ENCODE measurements around the gene NAXE. TPM values are rescaled to one million over a fixed set of nuclear protein-coding genes. Genes with fewer than 3 reads are reported as not detected.
A peak's percentile ranks its signal among the peaks of the same experiment; 100 is the strongest.
"Not testable (repeated sequence)": the region's sequence is repeated elsewhere in the genome, so short reads cannot be mapped to it uniquely, and the experiment has no call there.

Gene NAXE
- total RNA-seq, 1 donor from 2014 or later, result 59.6 TPM

DNA sequence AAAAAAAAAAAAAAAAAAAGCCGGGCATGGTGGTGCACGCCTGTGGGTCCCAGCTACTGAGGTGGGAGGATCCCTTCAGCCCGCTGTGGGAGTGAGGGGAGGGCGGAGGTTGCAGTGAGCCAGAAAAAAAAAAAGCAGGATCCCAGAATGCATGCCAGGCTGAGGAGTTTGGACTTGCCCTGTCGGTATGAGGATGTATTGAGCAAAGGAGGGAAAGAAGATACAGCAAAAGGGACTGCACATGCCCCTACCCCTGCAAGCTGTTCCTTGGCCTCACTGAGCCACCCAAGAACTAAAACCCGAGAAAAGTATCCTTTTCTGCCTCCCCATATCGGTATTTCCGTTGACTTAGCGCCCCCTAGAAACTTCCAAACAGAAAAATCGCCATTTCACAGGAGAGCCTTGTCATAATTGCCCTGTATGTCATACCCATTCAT, 11.0 kb downstream of the NAXE start:
- no peak overlapping the region for H3K27ac Mint-ChIP-seq (ENCODE audit: unreplicated experiment)
- TF ChIP-seq, protein P1, sequence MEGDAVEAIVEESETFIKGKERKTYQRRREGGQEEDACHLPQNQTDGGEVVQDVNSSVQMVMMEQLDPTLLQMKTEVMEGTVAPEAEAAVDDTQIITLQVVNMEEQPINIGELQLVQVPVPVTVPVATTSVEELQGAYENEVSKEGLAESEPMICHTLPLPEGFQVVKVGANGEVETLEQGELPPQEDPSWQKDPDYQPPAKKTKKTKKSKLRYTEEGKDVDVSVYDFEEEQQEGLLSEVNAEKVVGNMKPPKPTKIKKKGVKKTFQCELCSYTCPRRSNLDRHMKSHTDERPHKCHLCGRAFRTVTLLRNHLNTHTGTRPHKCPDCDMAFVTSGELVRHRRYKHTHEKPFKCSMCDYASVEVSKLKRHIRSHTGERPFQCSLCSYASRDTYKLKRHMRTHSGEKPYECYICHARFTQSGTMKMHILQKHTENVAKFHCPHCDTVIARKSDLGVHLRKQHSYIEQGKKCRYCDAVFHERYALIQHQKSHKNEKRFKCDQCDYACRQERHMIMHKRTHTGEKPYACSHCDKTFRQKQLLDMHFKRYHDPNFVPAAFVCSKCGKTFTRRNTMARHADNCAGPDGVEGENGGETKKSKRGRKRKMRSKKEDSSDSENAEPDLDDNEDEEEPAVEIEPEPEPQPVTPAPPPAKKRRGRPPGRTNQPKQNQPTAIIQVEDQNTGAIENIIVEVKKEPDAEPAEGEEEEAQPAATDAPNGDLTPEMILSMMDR (IDR thresholded peaks at IDR 0.05), result peak; percentile 72
- H3K4me3 Mint-ChIP-seq (ENCODE audit: unreplicated experiment), result no peak overlapping the region
- peaks cover 2% of the 10 kb centered on the region for H3K36me3 Mint-ChIP-seq (ENCODE audit: low read depth)
- H3K27me3 Mint-ChIP-seq (ENCODE audit: low read depth), result no peaks in the 10 kb centered on the region
- no peak for DNase-seq (ENCODE audit: low spot score)
- peaks cover 22% of the 10 kb centered on the region for H3K4me1 Mint-ChIP-seq (ENCODE audit: low read depth)
- no peaks in the 10 kb centered on the region for H3K9me3 Mint-ChIP-seq (ENCODE audit: low read depth)

DNA sequence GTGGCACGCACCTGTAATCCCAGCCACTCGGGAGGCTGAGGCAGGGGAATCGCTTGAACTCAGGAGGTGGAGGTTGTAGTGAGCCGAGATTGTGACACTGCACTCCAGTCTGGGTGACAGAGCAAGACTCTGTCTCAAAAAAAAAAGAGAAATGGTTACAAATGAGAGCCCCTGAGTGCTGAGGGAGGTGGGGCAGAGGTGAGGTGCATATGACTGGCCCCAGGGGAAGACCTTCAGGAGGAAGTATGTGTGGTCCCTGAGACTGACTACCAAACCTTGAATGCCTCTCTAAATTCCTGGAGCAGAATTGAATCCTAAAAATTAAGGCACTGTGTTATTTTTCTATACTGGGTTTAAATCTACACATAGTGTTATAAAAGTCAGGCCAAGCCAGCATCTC, 15.8 kb downstream of the NAXE start:
- not testable (repeated sequence) for H3K4me3 Mint-ChIP-seq (ENCODE audit: unreplicated experiment); H3K9me3 Mint-ChIP-seq (ENCODE audit: low read depth); H3K27me3 Mint-ChIP-seq (ENCODE audit: low read depth); H3K27ac Mint-ChIP-seq (ENCODE audit: unreplicated experiment); H3K4me1 Mint-ChIP-seq (ENCODE audit: low read depth); H3K36me3 Mint-ChIP-seq (ENCODE audit: low read depth); DNase-seq (ENCODE audit: low spot score)

DNA sequence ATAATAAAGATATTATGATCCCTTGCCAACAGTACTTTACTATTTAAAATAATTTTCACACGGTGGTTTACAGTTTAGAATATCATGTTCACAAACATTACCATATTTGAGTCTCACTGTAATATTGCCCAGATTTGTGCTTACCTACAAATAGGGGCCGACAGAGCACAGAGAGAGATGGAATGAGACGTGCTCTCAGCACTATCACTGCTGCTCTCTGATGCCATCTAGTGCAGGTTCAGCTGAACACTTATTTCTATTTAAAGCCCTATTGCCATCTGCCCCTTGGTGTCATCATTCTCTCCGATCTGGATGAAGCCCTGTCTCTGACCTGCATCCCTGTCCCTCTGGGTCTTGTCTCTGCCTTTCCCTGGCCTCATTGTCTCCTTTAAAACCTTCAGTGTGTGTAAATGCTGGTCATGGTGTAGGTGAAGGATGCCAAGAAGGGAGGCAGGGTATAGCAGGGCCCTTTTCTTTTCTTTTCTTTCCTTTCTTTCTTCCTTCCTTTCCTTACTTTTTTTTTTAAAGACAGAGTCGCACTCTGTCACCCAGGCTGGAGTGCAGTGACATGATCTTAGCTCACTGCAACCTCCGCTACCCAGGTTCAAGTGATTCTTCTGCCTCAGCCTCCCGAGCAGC, 16.6 kb downstream of the NAXE start:
- no peaks in the 10 kb centered on the region for H3K36me3 Mint-ChIP-seq (ENCODE audit: low read depth)
- TF ChIP-seq, protein P1 (IDR thresholded peaks at IDR 0.05), result peak; percentile 89
- H3K9me3 Mint-ChIP-seq (ENCODE audit: low read depth), result no peaks in the 10 kb centered on the region
- no peak for DNase-seq (ENCODE audit: low spot score)
- H3K27me3 Mint-ChIP-seq (ENCODE audit: low read depth), result peaks cover 12% of the 10 kb centered on the region
- H3K4me1 Mint-ChIP-seq (ENCODE audit: low read depth), result peaks cover 2% of the 10 kb centered on the region
- H3K4me3 Mint-ChIP-seq (ENCODE audit: unreplicated experiment), result no peak overlapping the region
- no peak overlapping the region for H3K27ac Mint-ChIP-seq (ENCODE audit: unreplicated experiment)

DNA sequence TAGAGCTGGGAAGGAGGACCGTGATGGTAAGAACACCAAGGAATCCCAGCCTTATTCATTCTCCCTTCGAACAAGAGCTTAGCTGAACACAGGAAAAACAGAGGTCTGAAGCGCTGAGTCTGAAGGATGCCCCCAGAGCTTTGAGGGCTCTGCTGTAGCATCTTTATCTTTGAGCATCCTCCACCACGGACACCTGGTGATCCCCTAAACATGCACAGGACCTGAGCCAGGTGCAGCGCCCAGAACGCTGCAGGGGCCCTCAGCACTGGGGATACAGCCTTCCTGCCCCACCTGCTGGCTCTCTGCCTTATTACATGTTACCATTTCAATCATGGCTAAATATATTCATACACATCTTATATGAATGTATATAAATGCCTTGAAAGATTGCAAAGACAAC, 17.4 kb downstream of the NAXE start:
- Mint-ChIP-seq H3K9me3 (ENCODE audit: low read depth) (no peaks in the 10 kb centered on the region), H3K4me1 (ENCODE audit: low read depth) (peaks cover 2% of the 10 kb centered on the region), H3K36me3 (ENCODE audit: low read depth) (no peaks in the 10 kb centered on the region), H3K4me3 (ENCODE audit: unreplicated experiment) (no peak overlapping the region), H3K27me3 (ENCODE audit: low read depth) (peaks cover 12% of the 10 kb centered on the region), H3K27ac (ENCODE audit: unreplicated experiment) (no peak overlapping the region)
- DNase-seq (ENCODE audit: low spot score), result no peak
- TF ChIP-seq, protein P1 (IDR thresholded peaks at IDR 0.05), result peak; percentile 80

DNA sequence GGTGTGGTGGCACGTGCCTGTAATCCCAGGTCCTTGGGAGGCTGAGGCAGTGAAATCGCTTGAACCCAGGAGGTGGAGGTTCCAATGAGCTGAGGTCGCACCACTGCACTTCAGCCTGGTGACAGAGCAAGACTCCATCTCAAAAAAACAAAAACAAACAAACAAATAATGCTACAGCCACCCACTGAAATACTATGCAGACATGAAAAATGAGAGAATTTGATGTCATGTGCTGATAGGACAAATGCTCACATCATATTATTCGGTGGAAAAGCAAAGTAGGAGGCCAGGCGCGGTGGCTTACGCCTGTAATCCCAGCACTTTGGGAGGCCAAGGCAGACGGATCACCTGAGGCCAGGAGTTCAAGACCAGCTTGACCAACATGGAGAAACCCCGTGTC, 18.5 kb downstream of the NAXE start:
- H3K27ac Mint-ChIP-seq (ENCODE audit: unreplicated experiment); H3K9me3 Mint-ChIP-seq (ENCODE audit: low read depth); H3K36me3 Mint-ChIP-seq (ENCODE audit: low read depth); H3K4me3 Mint-ChIP-seq (ENCODE audit: unreplicated experiment); DNase-seq (ENCODE audit: low spot score); H3K4me1 Mint-ChIP-seq (ENCODE audit: low read depth): not testable (repeated sequence)
- H3K27me3 Mint-ChIP-seq (ENCODE audit: low read depth), result peaks cover 12% of the 10 kb centered on the region

DNA sequence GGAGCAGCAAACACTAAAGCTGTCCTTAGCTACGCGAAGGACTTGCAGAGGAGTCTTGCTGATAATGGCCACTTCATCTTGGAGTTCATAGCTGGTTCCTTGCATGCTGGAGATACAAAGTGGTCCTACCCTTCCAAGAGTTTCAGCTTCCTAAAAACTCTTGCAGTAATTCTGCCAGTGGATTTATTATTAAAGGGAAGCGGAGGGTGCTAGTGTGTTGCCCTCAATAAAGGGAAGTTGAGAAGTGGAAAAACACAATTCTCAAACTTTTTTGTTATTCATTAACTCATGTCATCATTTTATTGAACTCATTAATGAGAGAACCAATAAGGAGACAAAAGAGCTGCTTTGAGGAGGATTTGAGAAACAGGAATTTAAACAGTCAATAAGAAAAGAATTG, 21.1 kb downstream of the NAXE start:
- TF ChIP-seq, protein P1 (IDR thresholded peaks at IDR 0.05), result no peak
- H3K36me3 Mint-ChIP-seq (ENCODE audit: low read depth), result no peaks in the 10 kb centered on the region
- no peaks in the 10 kb centered on the region for H3K9me3 Mint-ChIP-seq (ENCODE audit: low read depth)
- H3K27ac Mint-ChIP-seq (ENCODE audit: unreplicated experiment), result no peak overlapping the region
- peaks cover 21% of the 10 kb centered on the region for H3K4me1 Mint-ChIP-seq (ENCODE audit: low read depth)
- peaks cover 12% of the 10 kb centered on the region for H3K27me3 Mint-ChIP-seq (ENCODE audit: low read depth)
- no peak for DNase-seq (ENCODE audit: low spot score)
- no peak overlapping the region for H3K4me3 Mint-ChIP-seq (ENCODE audit: unreplicated experiment)

Measured in chondrocyte (in vitro differentiated cells).